ENCODE data around the gene RBBP4.
"Not testable (repeated sequence)": the region's sequence is repeated elsewhere in the genome, so short reads cannot be mapped to it uniquely, and the experiment has no call there.

Gene RBBP4

GRCh38 chr1:32650752-32651460, at the start of gene RBBP4:
RBBP4 (plus strand) TSS chr1:32651208; CDS start chr1:32651307, 99 bp downstream.
- DNase-seq (ENCODE audit: low read depth in 1 of 2, low spot score in 1 of 2) = peak; percentile 94 to 98

- no peak for DNase-seq (ENCODE audit: low read depth in 1 of 2, low spot score in 1 of 2)
These were observed 45.1 kb upstream of the RBBP4 start for GRCh38 chr1:32605711-32606424.

- no peak for DNase-seq (ENCODE audit: low read depth in 1 of 2, low spot score in 1 of 2)
These were observed 44.2 kb upstream of the RBBP4 start for GRCh38 chr1:32606565-32607371.

- no peak for DNase-seq (ENCODE audit: low read depth in 1 of 2, low spot score in 1 of 2)
These were observed 41.8 kb upstream of the RBBP4 start for GRCh38 chr1:32609180-32609579.

GRCh38 chr1:32611859-32612188, 39.2 kb upstream of the RBBP4 start:
- no peak for DNase-seq (ENCODE audit: low read depth in 1 of 2, low spot score in 1 of 2)

GRCh38 chr1:32612189-32612881, 38.7 kb upstream of the RBBP4 start:
- DNase-seq (ENCODE audit: low read depth in 1 of 2, low spot score in 1 of 2) = no peak

GRCh38 chr1:32613472-32613871, 37.5 kb upstream of the RBBP4 start:
- DNase-seq (ENCODE audit: low read depth in 1 of 2, low spot score in 1 of 2) = no peak

- no peak for DNase-seq (ENCODE audit: low read depth in 1 of 2, low spot score in 1 of 2)
These were observed 32.3 kb upstream of the RBBP4 start for GRCh38 chr1:32618673-32619221.

- no peak for DNase-seq (ENCODE audit: low read depth in 1 of 2, low spot score in 1 of 2)
These were observed 31.1 kb upstream of the RBBP4 start for GRCh38 chr1:32619701-32620485.

GRCh38 chr1:32622205-32622604, 28.8 kb upstream of the RBBP4 start:
- no peak for DNase-seq (ENCODE audit: low read depth in 1 of 2, low spot score in 1 of 2)

- DNase-seq (ENCODE audit: low read depth in 1 of 2, low spot score in 1 of 2) = no peak
These were observed 28.0 kb upstream of the RBBP4 start for GRCh38 chr1:32622806-32623681.

- peak in 1 of 2 donors; percentile 42 for DNase-seq (ENCODE audit: low read depth in 1 of 2, low spot score in 1 of 2)
These were observed 27.2 kb upstream of the RBBP4 start for GRCh38 chr1:32623775-32624174.

- no peak for DNase-seq (ENCODE audit: low read depth in 1 of 2, low spot score in 1 of 2)
These were observed 24.8 kb upstream of the RBBP4 start for GRCh38 chr1:32626176-32626575.

GRCh38 chr1:32627596-32628162, 23.3 kb upstream of the RBBP4 start:
- no peak for DNase-seq (ENCODE audit: low read depth in 1 of 2, low spot score in 1 of 2)

- DNase-seq (ENCODE audit: low read depth in 1 of 2, low spot score in 1 of 2) = not testable (repeated sequence)
These were observed 20.8 kb upstream of the RBBP4 start for GRCh38 chr1:32630173-32630572.

- DNase-seq (ENCODE audit: low read depth in 1 of 2, low spot score in 1 of 2) = no peak
These were observed 18.2 kb upstream of the RBBP4 start for GRCh38 chr1:32632829-32633228.

- no peak for DNase-seq (ENCODE audit: low read depth in 1 of 2, low spot score in 1 of 2)
These were observed 15.3 kb upstream of the RBBP4 start for GRCh38 chr1:32635508-32636277.
